ENCODE measurements around the gene RAC3.

GRCh38 chr17:82022310-82022980 is 9.0 kb upstream of the RAC3 start, which contains the start of gene CENPX:
- TF ChIP-seq CTCF (IDR thresholded peaks at IDR 0.05), result no peak
- TF ChIP-seq POLR2AphosphoS5 (IDR thresholded peaks at IDR 0.05), result peak; percentile 10 to 85 (median 78)
- no peak for TF ChIP-seq EP300 (IDR thresholded peaks at IDR 0.05)
- TF ChIP-seq POLR2A (IDR thresholded peaks at IDR 0.05), result peak; percentile 32 to 35

Measured in sigmoid colon (tissue), 4 donors.